ENCODE results near the gene APELA. TPM values are rescaled to one million over a fixed set of nuclear protein-coding genes. Genes with fewer than 3 reads are reported as not detected.

The APELA gene
- total and polyA plus RNA-seq, 2 donors (not counting 1 experiment from before 2014, with no cell fraction given): not detected

DNA sequence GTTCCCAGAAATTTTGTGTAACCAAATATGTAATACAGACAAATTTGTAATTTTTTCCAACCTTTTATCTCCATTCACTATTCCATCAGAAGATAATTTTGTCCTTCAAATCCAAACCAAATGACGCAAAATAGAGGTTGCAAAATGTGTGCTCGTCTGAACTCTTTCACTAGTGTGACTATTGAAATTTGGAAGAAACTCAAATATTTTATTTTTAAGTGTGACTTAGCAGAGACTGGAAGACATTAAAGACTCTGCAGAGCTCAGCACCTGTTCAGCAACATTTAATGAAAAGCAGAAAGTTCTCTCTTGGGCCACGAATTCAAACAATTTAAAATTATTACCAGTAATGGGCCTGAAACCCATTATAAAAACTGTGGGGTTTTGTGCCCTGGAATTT, 30.0 kb upstream of the APELA start:
- Histone ChIP-seq H3K36me3 (ENCODE audit: control insufficient read depth, insufficient read depth, low read length) (no peaks in the 10 kb centered on the region), H3K9me3 (ENCODE audit: control insufficient read depth, insufficient read depth, low read depth, low read length) (no peaks in the 10 kb centered on the region), H3K4me3 (replicated peaks in 1 of 4; ENCODE audit: control extremely low read depth in 1 of 4, insufficient read depth in 1 of 4, low read depth in 3 of 4, low read length in 4 of 4) (no peak overlapping the region), H3K4me2 (ENCODE audit: extremely low read depth, insufficient read depth, low read length) (no peak overlapping the region), H3K27me3 (ENCODE audit: control insufficient read depth, insufficient read depth, low read length) (no peaks in the 10 kb centered on the region), H2AFZ (ENCODE audit: low read length) (no peak overlapping the region), H3K27ac (ENCODE audit: insufficient read depth, low read length) (no peak overlapping the region), H4K20me1 (ENCODE audit: control insufficient read depth, extremely low read depth, insufficient read depth, low read length) (no peaks in the 10 kb centered on the region), H3K79me2 (ENCODE audit: control insufficient read depth, insufficient read depth, low read length) (no peaks in the 10 kb centered on the region), H3K4me1 (ENCODE audit: control insufficient read depth, extremely low read depth, insufficient read depth, low read length) (no peaks in the 10 kb centered on the region), H3K9ac (ENCODE audit: insufficient read depth, low read length) (no peak overlapping the region)
- DNase-seq (ENCODE audit: low read depth in 2 of 2): no peak
- TF ChIP-seq EZH2 (IDR thresholded peaks at IDR 0.05; ENCODE audit: low read length, missing control alignments) (no peak), CTCF (conservative IDR thresholded peaks at IDR 0.05 in 1 of 2, IDR thresholded peaks at IDR 0.05 in 1 of 2; ENCODE audit: low read depth in 1 of 2, low read length in 2 of 2) (no peak)

GRCh38 chr4:164847967-164848649, 28.9 kb upstream of the APELA start:
- Histone ChIP-seq H3K9ac (ENCODE audit: insufficient read depth, low read length) (no peak overlapping the region), H2AFZ (ENCODE audit: low read length) (no peak overlapping the region), H3K4me3 (replicated peaks in 1 of 4; ENCODE audit: control extremely low read depth in 1 of 4, insufficient read depth in 1 of 4, low read depth in 3 of 4, low read length in 4 of 4) (no peak overlapping the region), H3K9me3 (ENCODE audit: control insufficient read depth, insufficient read depth, low read depth, low read length) (no peaks in the 10 kb centered on the region), H4K20me1 (ENCODE audit: control insufficient read depth, extremely low read depth, insufficient read depth, low read length) (no peaks in the 10 kb centered on the region), H3K79me2 (ENCODE audit: control insufficient read depth, insufficient read depth, low read length) (no peaks in the 10 kb centered on the region), H3K27me3 (ENCODE audit: control insufficient read depth, insufficient read depth, low read length) (no peaks in the 10 kb centered on the region), H3K4me2 (ENCODE audit: extremely low read depth, insufficient read depth, low read length) (no peak overlapping the region), H3K27ac (ENCODE audit: insufficient read depth, low read length) (no peak overlapping the region), H3K36me3 (ENCODE audit: control insufficient read depth, insufficient read depth, low read length) (no peaks in the 10 kb centered on the region), H3K4me1 (ENCODE audit: control insufficient read depth, extremely low read depth, insufficient read depth, low read length) (no peaks in the 10 kb centered on the region)
- no peak for DNase-seq (ENCODE audit: low read depth in 2 of 2)
- TF ChIP-seq CTCF (conservative IDR thresholded peaks at IDR 0.05 in 1 of 2, IDR thresholded peaks at IDR 0.05 in 1 of 2; ENCODE audit: low read depth in 1 of 2, low read length in 2 of 2) (no peak), EZH2 (IDR thresholded peaks at IDR 0.05; ENCODE audit: low read length, missing control alignments) (no peak)

DNA sequence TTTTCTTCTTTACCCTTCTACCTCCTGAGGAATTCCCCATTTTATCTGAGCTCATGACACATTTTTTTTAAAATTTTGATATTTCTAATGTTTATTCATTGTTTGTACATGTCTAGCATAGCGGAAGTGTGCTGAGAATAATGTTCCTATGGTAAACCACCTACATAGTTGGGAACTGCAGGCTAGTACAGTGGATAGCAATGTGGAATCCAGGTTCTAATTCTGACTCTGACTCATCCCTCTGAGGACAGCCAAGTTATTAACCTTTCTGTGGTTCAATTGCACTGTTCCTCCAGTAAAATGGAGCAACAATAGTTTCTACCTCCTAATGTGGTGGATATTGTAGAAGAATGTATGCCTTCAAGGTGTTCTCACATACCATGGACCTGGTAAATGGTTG, 20.6 kb upstream of the APELA start:
- no peaks in the 10 kb centered on the region for H4K20me1 ChIP-seq (ENCODE audit: control insufficient read depth, extremely low read depth, insufficient read depth, low read length)
- H3K27ac ChIP-seq (ENCODE audit: insufficient read depth, low read length): no peak overlapping the region
- H3K4me3 ChIP-seq (replicated peaks in 1 of 4; ENCODE audit: control extremely low read depth in 1 of 4, insufficient read depth in 1 of 4, low read depth in 3 of 4, low read length in 4 of 4): no peak overlapping the region
- H3K9ac ChIP-seq (ENCODE audit: insufficient read depth, low read length): no peak overlapping the region
- no peaks in the 10 kb centered on the region for H3K36me3 ChIP-seq (ENCODE audit: control insufficient read depth, insufficient read depth, low read length)
- no peak overlapping the region for H2AFZ ChIP-seq (ENCODE audit: low read length)
- H3K4me2 ChIP-seq (ENCODE audit: extremely low read depth, insufficient read depth, low read length): no peak overlapping the region
- no peaks in the 10 kb centered on the region for H3K27me3 ChIP-seq (ENCODE audit: control insufficient read depth, insufficient read depth, low read length)
- peak in 1 of 2 donors; percentile 10 for DNase-seq (ENCODE audit: low read depth in 2 of 2)
- TF ChIP-seq CTCF (conservative IDR thresholded peaks at IDR 0.05 in 1 of 2, IDR thresholded peaks at IDR 0.05 in 1 of 2; ENCODE audit: low read depth in 1 of 2, low read length in 2 of 2) (no peak), EZH2 (IDR thresholded peaks at IDR 0.05; ENCODE audit: low read length, missing control alignments) (no peak)
- H3K9me3 ChIP-seq (ENCODE audit: control insufficient read depth, insufficient read depth, low read depth, low read length): no peaks in the 10 kb centered on the region
- H3K79me2 ChIP-seq (ENCODE audit: control insufficient read depth, insufficient read depth, low read length): no peaks in the 10 kb centered on the region
- no peaks in the 10 kb centered on the region for H3K4me1 ChIP-seq (ENCODE audit: control insufficient read depth, extremely low read depth, insufficient read depth, low read length)

Measured in fibroblast of lung (primary cell).